ENCODE results near the gene VGLL2. TPM values are rescaled to one million over a fixed set of nuclear protein-coding genes. Genes with fewer than 3 reads are reported as not detected.

Gene VGLL2
- total and polyA plus RNA-seq, 2 of the 13 experiments (the other 11 are each of a cell fraction or from before 2014, with no cell fraction given), result not detected

GRCh38 chr6:117290173-117290846, 25.0 kb downstream of the VGLL2 start:
- H3K9ac ChIP-seq (ENCODE audit: insufficient read depth, low read depth, low read length), result no peak overlapping the region
- H2AFZ ChIP-seq (ENCODE audit: low read length), result no peak overlapping the region
- FAIRE-seq, result no peak
- no peak for DNase-seq (ENCODE audit: low spot score)
- CTCF ChIA-PET (ENCODE audit: low intra/inter-chr PET ratio, low total read pairs), result no interaction called here
- no TSS peak for BruUV-seq (replicated peaks)
- no peaks in the 10 kb centered on the region for H4K20me1 ChIP-seq (ENCODE audit: insufficient read depth, low read length)
- no peak overlapping the region for H3K4me3 ChIP-seq (replicated peaks in 1 of 3; ENCODE audit: insufficient read depth in 1 of 3, low read depth in 2 of 3, low read length in 3 of 3)
- 20% methylated on average over 3 of the region's 3 CpGs for WGBS (ENCODE audit: low lambda C conversion rate)
- intact Hi-C loops (cut with micrococcal nuclease; ENCODE audit: unreplicated experiment), result no loop called here
- POLR2A ChIA-PET, result no interaction called here
- H3K36me3 ChIP-seq (replicated peaks in 1 of 2; ENCODE audit: control insufficient read depth in 1 of 2, insufficient read depth in 2 of 2, low read length in 2 of 2), result no peaks in the 10 kb centered on the region
- H3K79me2 ChIP-seq (ENCODE audit: insufficient read depth, low read length), result no peaks in the 10 kb centered on the region
- H3K4me2 ChIP-seq (ENCODE audit: low read depth, low read length), result no peak overlapping the region
- no peaks in the 10 kb centered on the region for H3K9me3 ChIP-seq (ENCODE audit: low read length)
- H3K4me1 ChIP-seq (ENCODE audit: insufficient read depth, low read length), result no peaks in the 10 kb centered on the region
- in situ Hi-C loops (cut with HindIII; ENCODE audit: extremely low pct_ligation_motif_present, low pct_unique_long_range_greater_than_20kb), result no loop called here
- H3K27ac ChIP-seq (ENCODE audit: extremely low read length, insufficient read depth, low read length), result no peak overlapping the region
- no peak for ATAC-seq
- no peak for TF ChIP-seq SP1 (IDR thresholded peaks at IDR 0.05)
- no peak for TF ChIP-seq SP1 (CRISPR knock-in tag; IDR thresholded peaks at IDR 0.05)
- no peak for TF ChIP-seq MTF2 (CRISPR knock-in tag; IDR thresholded peaks at IDR 0.05; ENCODE audit: borderline replicate concordance)
- TF ChIP-seq ZNF530 (CRISPR knock-in tag; IDR thresholded peaks at IDR 0.05; ENCODE audit: low read depth), result no peak
- TF ChIP-seq, protein P1, sequence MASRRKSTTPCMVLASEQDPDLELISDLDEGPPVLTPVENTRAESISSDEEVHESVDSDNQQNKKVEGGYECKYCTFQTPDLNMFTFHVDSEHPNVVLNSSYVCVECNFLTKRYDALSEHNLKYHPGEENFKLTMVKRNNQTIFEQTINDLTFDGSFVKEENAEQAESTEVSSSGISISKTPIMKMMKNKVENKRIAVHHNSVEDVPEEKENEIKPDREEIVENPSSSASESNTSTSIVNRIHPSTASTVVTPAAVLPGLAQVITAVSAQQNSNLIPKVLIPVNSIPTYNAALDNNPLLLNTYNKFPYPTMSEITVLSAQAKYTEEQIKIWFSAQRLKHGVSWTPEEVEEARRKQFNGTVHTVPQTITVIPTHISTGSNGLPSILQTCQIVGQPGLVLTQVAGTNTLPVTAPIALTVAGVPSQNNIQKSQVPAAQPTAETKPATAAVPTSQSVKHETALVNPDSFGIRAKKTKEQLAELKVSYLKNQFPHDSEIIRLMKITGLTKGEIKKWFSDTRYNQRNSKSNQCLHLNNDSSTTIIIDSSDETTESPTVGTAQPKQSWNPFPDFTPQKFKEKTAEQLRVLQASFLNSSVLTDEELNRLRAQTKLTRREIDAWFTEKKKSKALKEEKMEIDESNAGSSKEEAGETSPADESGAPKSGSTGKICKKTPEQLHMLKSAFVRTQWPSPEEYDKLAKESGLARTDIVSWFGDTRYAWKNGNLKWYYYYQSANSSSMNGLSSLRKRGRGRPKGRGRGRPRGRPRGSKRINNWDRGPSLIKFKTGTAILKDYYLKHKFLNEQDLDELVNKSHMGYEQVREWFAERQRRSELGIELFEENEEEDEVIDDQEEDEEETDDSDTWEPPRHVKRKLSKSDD (CRISPR knock-in tag; IDR thresholded peaks at IDR 0.05; ENCODE audit: low read depth), result no peak
- TF ChIP-seq, protein P2, sequence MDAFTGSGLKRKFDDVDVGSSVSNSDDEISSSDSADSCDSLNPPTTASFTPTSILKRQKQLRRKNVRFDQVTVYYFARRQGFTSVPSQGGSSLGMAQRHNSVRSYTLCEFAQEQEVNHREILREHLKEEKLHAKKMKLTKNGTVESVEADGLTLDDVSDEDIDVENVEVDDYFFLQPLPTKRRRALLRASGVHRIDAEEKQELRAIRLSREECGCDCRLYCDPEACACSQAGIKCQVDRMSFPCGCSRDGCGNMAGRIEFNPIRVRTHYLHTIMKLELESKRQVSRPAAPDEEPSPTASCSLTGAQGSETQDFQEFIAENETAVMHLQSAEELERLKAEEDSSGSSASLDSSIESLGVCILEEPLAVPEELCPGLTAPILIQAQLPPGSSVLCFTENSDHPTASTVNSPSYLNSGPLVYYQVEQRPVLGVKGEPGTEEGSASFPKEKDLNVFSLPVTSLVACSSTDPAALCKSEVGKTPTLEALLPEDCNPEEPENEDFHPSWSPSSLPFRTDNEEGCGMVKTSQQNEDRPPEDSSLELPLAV (CRISPR knock-in tag; conservative IDR thresholded peaks at IDR 0.05; ENCODE audit: low read depth), result no peak
- TF ChIP-seq TEF (CRISPR knock-in tag; IDR thresholded peaks at IDR 0.05), result no peak
- TF ChIP-seq, protein P3, sequence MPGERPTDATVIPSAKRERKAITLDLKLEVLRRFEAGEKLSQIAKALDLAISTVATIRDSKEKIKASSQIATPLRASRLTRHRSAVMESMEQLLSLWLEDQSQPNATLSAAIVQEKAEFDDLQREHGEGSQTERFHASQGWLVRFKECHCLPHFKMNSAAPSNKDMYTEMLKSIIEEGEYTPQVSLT (CRISPR knock-in tag; IDR thresholded peaks at IDR 0.05; ENCODE audit: borderline replicate concordance, low read depth), result no peak
- TF ChIP-seq MXI1 (IDR thresholded peaks at IDR 0.05; ENCODE audit: borderline replicate concordance, low read depth, low read length), result no peak
- TF ChIP-seq ZNF468 (CRISPR knock-in tag; IDR thresholded peaks at IDR 0.05), result no peak
- no peak for TF ChIP-seq KMT2A (CRISPR knock-in tag; IDR thresholded peaks at IDR 0.05)
- no peak for TF ChIP-seq CREB1 (IDR thresholded peaks at IDR 0.05)
- no peak for TF ChIP-seq CREB1 (CRISPR knock-in tag; IDR thresholded peaks at IDR 0.05)
- TF ChIP-seq ZBTB46 (CRISPR knock-in tag; IDR thresholded peaks at IDR 0.05; ENCODE audit: borderline replicate concordance), result no peak
- no peak for TF ChIP-seq ZC3H13 (CRISPR knock-in tag; IDR thresholded peaks at IDR 0.05)
- TF ChIP-seq ZNF75D (CRISPR knock-in tag; IDR thresholded peaks at IDR 0.05; ENCODE audit: borderline replicate concordance), result no peak
- no peaks in the 10 kb centered on the region for H3K27me3 ChIP-seq (ENCODE audit: control insufficient read depth in 1 of 2, insufficient read depth in 2 of 2, low read length in 2 of 2)
